HEK293 (cell line): Measurements from ENCODE around the gene CREBBP.

Experiments used
- GLIS1 ChIP-seq: fragments of 450-650 bp; formaldehyde crosslinking; IDR thresholded peaks from 2 replicates; pipeline ENCODE4 v1.5.1; 2016; ENCODE audit warnings: missing biosample characterization, missing genetic modification characterization
- KLF9 ChIP-seq: fragments of 450-650 bp; formaldehyde crosslinking; IDR thresholded peaks from 2 replicates; pipeline ENCODE4 v1.5.1; 2016; ENCODE audit warnings: missing biosample characterization, missing genetic modification characterization, low read depth
- PRDM1 ChIP-seq: fragments of 450-650 bp; formaldehyde crosslinking; IDR thresholded peaks from 2 replicates; pipeline ENCODE4; 2016; ENCODE audit warnings: missing biosample characterization, missing genetic modification characterization
- YY1 ChIP-seq: fragments of 450-650 bp; formaldehyde crosslinking; IDR thresholded peaks from 2 replicates; pipeline ENCODE4 v1.5.1; 2018; ENCODE audit warnings: missing biosample characterization, missing genetic modification characterization
- YY2 ChIP-seq: fragments of 450-650 bp; formaldehyde crosslinking; IDR thresholded peaks from 2 replicates; pipeline ENCODE4 v1.5.1; 2016; ENCODE audit warnings: missing biosample characterization, missing genetic modification characterization
- ZBTB10 ChIP-seq: fragments of 450-650 bp; formaldehyde crosslinking; IDR thresholded peaks from 2 replicates; pipeline ENCODE4 v1.5.1; 2016; ENCODE audit warnings: missing biosample characterization, missing genetic modification characterization
- ZEB2 ChIP-seq: fragments of 450-650 bp; formaldehyde crosslinking; IDR thresholded peaks from 2 replicates; pipeline ENCODE4 v1.5.1; 2016; ENCODE audit warnings: missing biosample characterization, missing genetic modification characterization
- ZFHX2 ChIP-seq: fragments of 450-650 bp; formaldehyde crosslinking; conservative IDR thresholded peaks from 2 replicates; pipeline ENCODE4 v1.5.1; 2016; ENCODE audit warnings: missing biosample characterization, missing genetic modification characterization
- ZNF214 ChIP-seq: fragments of 450-650 bp; formaldehyde crosslinking; IDR thresholded peaks from 2 replicates; pipeline ENCODE4 v1.5.1; 2017; ENCODE audit warnings: missing biosample characterization, mild to moderate bottlenecking, missing genetic modification characterization, borderline replicate concordance
- ZNF248 ChIP-seq: fragments of 450-650 bp; formaldehyde crosslinking; IDR thresholded peaks from 2 replicates; pipeline ENCODE4 v1.5.1; 2017; ENCODE audit warnings: missing biosample characterization, missing genetic modification characterization
- ZNF311 ChIP-seq: fragments of 450-650 bp; formaldehyde crosslinking; IDR thresholded peaks from 2 replicates; pipeline ENCODE4 v1.5.1; 2017; ENCODE audit warnings: missing biosample characterization, missing genetic modification characterization, borderline replicate concordance
- ZNF585B ChIP-seq: fragments of 450-650 bp; formaldehyde crosslinking; IDR thresholded peaks from 2 replicates; pipeline ENCODE4 v1.5.1; 2016; ENCODE audit warnings: missing biosample characterization, missing genetic modification characterization
- ZNF621 ChIP-seq: fragments of 450-650 bp; formaldehyde crosslinking; IDR thresholded peaks from 2 replicates; pipeline ENCODE4 v1.5.1; 2017; ENCODE audit warnings: missing biosample characterization, missing genetic modification characterization
- ZNF629 ChIP-seq: fragments of 450-650 bp; formaldehyde crosslinking; IDR thresholded peaks from 2 replicates; pipeline ENCODE4 v1.5.1; 2017; ENCODE audit warnings: missing biosample characterization, missing genetic modification characterization
- ZSCAN5A ChIP-seq: fragments of 450-650 bp; formaldehyde crosslinking; IDR thresholded peaks from 2 replicates; pipeline ENCODE4 v1.5.1; 2016; ENCODE audit warnings: missing biosample characterization, missing genetic modification characterization
- TF ChIP-seq, protein P1 (sequence below): fragments of 450-650 bp; formaldehyde crosslinking; IDR thresholded peaks from 2 replicates; pipeline ENCODE4 v1.5.1; 2017; ENCODE audit warnings: missing biosample characterization, missing genetic modification characterization
- TF ChIP-seq, protein P2 (sequence below): fragments of 450-650 bp; formaldehyde crosslinking; IDR thresholded peaks from 2 replicates; pipeline ENCODE4 v1.5.1; 2016; ENCODE audit warnings: missing biosample characterization, missing genetic modification characterization
- TF ChIP-seq, protein P3 (sequence below): fragments of 450-650 bp; IDR thresholded peaks from 2 replicates; pipeline ENCODE4 v1.5.1; 2018; ENCODE audit warnings: missing biosample characterization, mild to moderate bottlenecking, missing genetic modification characterization
- TF ChIP-seq, protein P4 (sequence below): fragments of 450-650 bp; formaldehyde crosslinking; IDR thresholded peaks from 2 replicates; pipeline ENCODE4 v1.5.1; 2017; ENCODE audit warnings: missing biosample characterization, missing genetic modification characterization
- TF ChIP-seq, protein P5 (sequence below): fragments of 450-650 bp; formaldehyde crosslinking; IDR thresholded peaks from 2 replicates; pipeline ENCODE4 v1.5.1; 2016; ENCODE audit warnings: missing biosample characterization, missing genetic modification characterization

Gene CREBBP

GRCh38 chr16:3839402-3840184, 40.9 kb downstream of the CREBBP start (continued):
- TF ChIP-seq PRDM1 (peak; percentile 98), ZNF585B (tag by site-specific recombination) (no peak), YY2 (tag by site-specific recombination) (no peak), YY1 (no peak), ZBTB10 (no peak), ZSCAN5A (no peak), ZNF621 (no peak), ZNF248 (no peak), ZFHX2 (tag by site-specific recombination) (no peak), ZNF311 (no peak), GLIS1 (tag by site-specific recombination) (peak; percentile 29; the same call in 1 of the 2 replicates), ZNF214 (tag by site-specific recombination) (no peak), ZNF629 (tag by site-specific recombination) (no peak), KLF9 (tag by site-specific recombination) (no peak), ZEB2 (tag by site-specific recombination) (peak; percentile 54; the same call in 1 of the 2 replicates)
- TF ChIP-seq, protein P1, sequence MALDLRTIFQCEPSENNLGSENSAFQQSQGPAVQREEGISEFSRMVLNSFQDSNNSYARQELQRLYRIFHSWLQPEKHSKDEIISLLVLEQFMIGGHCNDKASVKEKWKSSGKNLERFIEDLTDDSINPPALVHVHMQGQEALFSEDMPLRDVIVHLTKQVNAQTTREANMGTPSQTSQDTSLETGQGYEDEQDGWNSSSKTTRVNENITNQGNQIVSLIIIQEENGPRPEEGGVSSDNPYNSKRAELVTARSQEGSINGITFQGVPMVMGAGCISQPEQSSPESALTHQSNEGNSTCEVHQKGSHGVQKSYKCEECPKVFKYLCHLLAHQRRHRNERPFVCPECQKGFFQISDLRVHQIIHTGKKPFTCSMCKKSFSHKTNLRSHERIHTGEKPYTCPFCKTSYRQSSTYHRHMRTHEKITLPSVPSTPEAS = no peak
- TF ChIP-seq, protein P2, sequence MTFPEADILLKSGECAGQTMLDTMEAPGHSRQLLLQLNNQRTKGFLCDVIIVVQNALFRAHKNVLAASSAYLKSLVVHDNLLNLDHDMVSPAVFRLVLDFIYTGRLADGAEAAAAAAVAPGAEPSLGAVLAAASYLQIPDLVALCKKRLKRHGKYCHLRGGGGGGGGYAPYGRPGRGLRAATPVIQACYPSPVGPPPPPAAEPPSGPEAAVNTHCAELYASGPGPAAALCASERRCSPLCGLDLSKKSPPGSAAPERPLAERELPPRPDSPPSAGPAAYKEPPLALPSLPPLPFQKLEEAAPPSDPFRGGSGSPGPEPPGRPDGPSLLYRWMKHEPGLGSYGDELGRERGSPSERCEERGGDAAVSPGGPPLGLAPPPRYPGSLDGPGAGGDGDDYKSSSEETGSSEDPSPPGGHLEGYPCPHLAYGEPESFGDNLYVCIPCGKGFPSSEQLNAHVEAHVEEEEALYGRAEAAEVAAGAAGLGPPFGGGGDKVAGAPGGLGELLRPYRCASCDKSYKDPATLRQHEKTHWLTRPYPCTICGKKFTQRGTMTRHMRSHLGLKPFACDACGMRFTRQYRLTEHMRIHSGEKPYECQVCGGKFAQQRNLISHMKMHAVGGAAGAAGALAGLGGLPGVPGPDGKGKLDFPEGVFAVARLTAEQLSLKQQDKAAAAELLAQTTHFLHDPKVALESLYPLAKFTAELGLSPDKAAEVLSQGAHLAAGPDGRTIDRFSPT (tag by site-specific recombination) = no peak
- TF ChIP-seq, protein P3, sequence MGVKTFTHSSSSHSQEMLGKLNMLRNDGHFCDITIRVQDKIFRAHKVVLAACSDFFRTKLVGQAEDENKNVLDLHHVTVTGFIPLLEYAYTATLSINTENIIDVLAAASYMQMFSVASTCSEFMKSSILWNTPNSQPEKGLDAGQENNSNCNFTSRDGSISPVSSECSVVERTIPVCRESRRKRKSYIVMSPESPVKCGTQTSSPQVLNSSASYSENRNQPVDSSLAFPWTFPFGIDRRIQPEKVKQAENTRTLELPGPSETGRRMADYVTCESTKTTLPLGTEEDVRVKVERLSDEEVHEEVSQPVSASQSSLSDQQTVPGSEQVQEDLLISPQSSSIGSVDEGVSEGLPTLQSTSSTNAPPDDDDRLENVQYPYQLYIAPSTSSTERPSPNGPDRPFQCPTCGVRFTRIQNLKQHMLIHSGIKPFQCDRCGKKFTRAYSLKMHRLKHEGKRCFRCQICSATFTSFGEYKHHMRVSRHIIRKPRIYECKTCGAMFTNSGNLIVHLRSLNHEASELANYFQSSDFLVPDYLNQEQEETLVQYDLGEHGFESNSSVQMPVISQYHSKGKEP (tag by site-specific recombination) = no peak; the same call in none of the 2 replicates
- TF ChIP-seq, protein P4, sequence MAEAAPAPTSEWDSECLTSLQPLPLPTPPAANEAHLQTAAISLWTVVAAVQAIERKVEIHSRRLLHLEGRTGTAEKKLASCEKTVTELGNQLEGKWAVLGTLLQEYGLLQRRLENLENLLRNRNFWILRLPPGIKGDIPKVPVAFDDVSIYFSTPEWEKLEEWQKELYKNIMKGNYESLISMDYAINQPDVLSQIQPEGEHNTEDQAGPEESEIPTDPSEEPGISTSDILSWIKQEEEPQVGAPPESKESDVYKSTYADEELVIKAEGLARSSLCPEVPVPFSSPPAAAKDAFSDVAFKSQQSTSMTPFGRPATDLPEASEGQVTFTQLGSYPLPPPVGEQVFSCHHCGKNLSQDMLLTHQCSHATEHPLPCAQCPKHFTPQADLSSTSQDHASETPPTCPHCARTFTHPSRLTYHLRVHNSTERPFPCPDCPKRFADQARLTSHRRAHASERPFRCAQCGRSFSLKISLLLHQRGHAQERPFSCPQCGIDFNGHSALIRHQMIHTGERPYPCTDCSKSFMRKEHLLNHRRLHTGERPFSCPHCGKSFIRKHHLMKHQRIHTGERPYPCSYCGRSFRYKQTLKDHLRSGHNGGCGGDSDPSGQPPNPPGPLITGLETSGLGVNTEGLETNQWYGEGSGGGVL (tag by site-specific recombination) = no peak
- TF ChIP-seq, protein P5, sequence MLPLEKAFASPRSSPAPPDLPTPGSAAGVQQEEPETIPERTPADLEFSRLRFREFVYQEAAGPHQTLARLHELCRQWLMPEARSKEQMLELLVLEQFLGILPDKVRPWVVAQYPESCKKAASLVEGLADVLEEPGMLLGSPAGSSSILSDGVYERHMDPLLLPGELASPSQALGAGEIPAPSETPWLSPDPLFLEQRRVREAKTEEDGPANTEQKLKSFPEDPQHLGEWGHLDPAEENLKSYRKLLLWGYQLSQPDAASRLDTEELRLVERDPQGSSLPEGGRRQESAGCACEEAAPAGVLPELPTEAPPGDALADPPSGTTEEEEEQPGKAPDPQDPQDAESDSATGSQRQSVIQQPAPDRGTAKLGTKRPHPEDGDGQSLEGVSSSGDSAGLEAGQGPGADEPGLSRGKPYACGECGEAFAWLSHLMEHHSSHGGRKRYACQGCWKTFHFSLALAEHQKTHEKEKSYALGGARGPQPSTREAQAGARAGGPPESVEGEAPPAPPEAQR = no peak
